GM12878 (cell line): ENCODE data around the gene IFITM5. TPM values are rescaled to one million over a fixed set of nuclear protein-coding genes. Genes with fewer than 3 reads are reported as not detected.
A peak's percentile ranks its signal among the peaks of the same experiment; 100 is the strongest.

ENCODE experiments used
- ATAC-seq: fragments of 200-7000 bp; cut with Tn5 transposase; 3 replicates; pipeline ENCODE4 v1.9.1; 2020; ENCODE audit warnings: mild to moderate bottlenecking, moderate library complexity
- BruUV-seq: library from RNA; stranded (reverse); fragments of 400-500 nt; replicated peaks from 2 replicates; lab custom pipeline; 2021; lab: Mats Ljungman, UMichigan
- CTCF ChIA-PET: fragments of 300-600 bp; sonication (Branson Sonifier 250); formaldehyde crosslinking; extraction: SDS; loops from one replicate; lab custom pipeline; 2021; ENCODE audit warnings: inconsistent platforms; lab: Yijun Ruan, JAX
- POLR2A ChIA-PET: fragments of 350-600 bp; formaldehyde crosslinking; extraction: SDS; loops from one replicate; lab custom pipeline; 2021; ENCODE audit warnings: inconsistent platforms; lab: Charles Lee
- RAD21 ChIA-PET: fragments of 300-600 bp; sonication (Branson Sonifier 250); formaldehyde crosslinking; loops from one replicate; lab custom pipeline; 2023; ENCODE audit warnings: antibody characterized with exemption; ENCODE audit not compliant: unreplicated experiment; lab: Charles Lee
- SMC1A ChIA-PET: fragments of 300-600 bp; sonication (Branson Sonifier 250); formaldehyde crosslinking; loops from one replicate; lab custom pipeline; 2023; ENCODE audit not compliant: unreplicated experiment, uncharacterized antibody; lab: Charles Lee
- DNase-seq: peaks from one replicate; pipeline ENCODE4 v3.0.0-alpha.2; 2011; ENCODE audit warnings: low read depth, low spot score
- FAIRE-seq: peaks from 3 replicates; lab custom pipeline; 2011; peaks lifted over from hg19 to GRCh38; lab: Jason Lieb, UNC
- H2AFZ ChIP-seq: 2 replicates; pipeline ENCODE4 v1.6.0; 2011; ENCODE audit warnings: low read depth, low read length, control low read depth; ENCODE audit not compliant: control insufficient read depth
- H3K27ac ChIP-seq: 2 replicates; pipeline ENCODE4 v1.5.1; 2011; ENCODE audit warnings: control low read depth; ENCODE audit not compliant: control insufficient read depth, insufficient read depth
- H3K27me3 ChIP-seq, 2 experiments: replicated peaks in 1 of 2; 2 replicates each; pipeline versions ENCODE4 v1.6.0 to v1.6.1; 2011; ENCODE audit warnings: low read length in 1 of 2; ENCODE audit not compliant: control insufficient read depth in 2 of 2, insufficient read depth in 2 of 2
- H3K36me3 ChIP-seq, 2 experiments: 2 replicates each; pipeline ENCODE4 v1.5.1; 2011; ENCODE audit warnings: low read length in 1 of 2; ENCODE audit not compliant: control insufficient read depth in 2 of 2, insufficient read depth in 2 of 2
- H3K4me1 ChIP-seq: 2 replicates; pipeline ENCODE4 v1.6.1; 2011; ENCODE audit warnings: mild to moderate bottlenecking, low read length, moderate library complexity, mixed read lengths; ENCODE audit not compliant: control insufficient read depth, insufficient read depth
- H3K4me2 ChIP-seq: 2 replicates; pipeline ENCODE4 v1.6.0; 2011; ENCODE audit warnings: control low read depth; ENCODE audit not compliant: control insufficient read depth, insufficient read depth
- H3K4me3 ChIP-seq: fragments of 200-600 bp; sonication (generic); 2 replicates; pipeline ENCODE4 v1.5.1; 2016
- H3K79me2 ChIP-seq: 2 replicates; pipeline ENCODE4 v1.6.0; 2011; ENCODE audit warnings: low read length; ENCODE audit not compliant: control insufficient read depth, insufficient read depth
- H3K9ac ChIP-seq: 2 replicates; pipeline ENCODE4 v1.8.0; 2011; ENCODE audit warnings: low read length, control low read depth, mixed read lengths; ENCODE audit not compliant: control insufficient read depth, insufficient read depth
- H3K9me3 ChIP-seq: replicated peaks from 3 replicates; pipeline ENCODE4 v1.5.1; 2011; ENCODE audit warnings: mild to moderate bottlenecking, low read length; ENCODE audit not compliant: control insufficient read depth, insufficient read depth
- H4K20me1 ChIP-seq: 2 replicates; pipeline ENCODE4 v1.6.0; 2011; ENCODE audit not compliant: control insufficient read depth, insufficient read depth
- CBX3 ChIP-seq: fragments of 200-600 bp; sonication (generic); IDR thresholded peaks from 2 replicates; pipeline ENCODE4 v1.6.1; 2016; ENCODE audit warnings: low read depth, borderline replicate concordance
- HDAC6 ChIP-seq: fragments of 200-600 bp; sonication (generic); IDR thresholded peaks from one replicate; pipeline ENCODE4 v1.8.0; 2017; ENCODE audit warnings: antibody characterized with exemption; ENCODE audit not compliant: unreplicated experiment
- MAX ChIP-seq: IDR thresholded peaks from 2 replicates; pipeline ENCODE4 v1.6.1; 2012; ENCODE audit warnings: low read depth, low read length, improper control_type of control experiment
- MLLT1 ChIP-seq: fragments of 450-650 bp; IDR thresholded peaks from 2 replicates; pipeline ENCODE4 v1.6.1; 2016; ENCODE audit warnings: mild to moderate bottlenecking
- MYB ChIP-seq: fragments of 150-350 bp; IDR thresholded peaks from 2 replicates; pipeline ENCODE4 v1.6.1; 2014; ENCODE audit warnings: mild to moderate bottlenecking, low read depth, low read length, borderline replicate concordance
- YBX1 ChIP-seq: fragments of 450-650 bp; IDR thresholded peaks from 2 replicates; pipeline ENCODE4 v1.6.1; 2016; ENCODE audit warnings: antibody characterized with exemption
- ZNF622 ChIP-seq: fragments of 450-650 bp; IDR thresholded peaks from 2 replicates; pipeline ENCODE4 v1.6.1; 2017; ENCODE audit warnings: mild to moderate bottlenecking, inconsistent platforms
- WGBS: methylation state at CpG from one replicate; pipeline ENCODE4 v1.1.6; 2016; ENCODE audit warnings: low lambda C conversion rate; ENCODE audit not compliant: insufficient replicate concordance, insufficient coverage; ENCODE audit errors: missing lambda C conversion rate; 5-methylcytosine and 5-hydroxymethylcytosine counted together
- in situ Hi-C: fragments of 300-500 bp; cut with MboI; formaldehyde crosslinking; loops from 9 replicates; pipeline ENCODE4 v1.14.3; 2018; ENCODE audit warnings: mixed read lengths
- intact Hi-C: fragments of 100-400 bp; cut with micrococcal nuclease; formaldehyde crosslinking; loops from one replicate; pipeline ENCODE4 v1.14.2; 2022; ENCODE audit not compliant: unreplicated experiment
- polyA plus RNA-seq, 11 experiments: library from polyadenylated mRNA; depleted of rRNA in 4 of 11; unstranded in 6 of 11; stranded (reverse) in 5 of 11; fragments of >200 nt; fragmentation: Nextera tagmentation in 4 of 11; fragmentation: Illumina TruSeq in 1 of 11; extraction: Ambion mirVana in 4 of 11; extraction: Trizol in 1 of 11; gene quantifications; 1 replicate in 1 of 11; 2 replicates in 10 of 11; pipeline versions ENCODE4 v1.2.1 to v1.2.3, GENCODE V29; 2011 to 2016; ENCODE audit warnings: inconsistent platforms in 2 of 11, missing spikeins in 2 of 11, low read depth in 1 of 11
- total RNA-seq, 4 experiments: library from RNA; depleted of rRNA in 3 of 4; stranded (reverse); fragments of >200 nt in 3 of 4; fragmentation: Illumina TruSeq in 1 of 4; extraction: Trizol in 1 of 4; gene quantifications; 2 replicates each; pipeline versions ENCODE4 v1.2.1 to v1.2.3, GENCODE V29; 2013 to 2021

IFITM5 gene
- total and polyA plus RNA-seq, 10 of the 15 experiments (the other 5 are each of a cell fraction or from before 2014, with no cell fraction given): not detected

- H3K79me2 ChIP-seq: no peaks in the 10 kb centered on the region
- FAIRE-seq (no peak), DNase-seq (no peak), ATAC-seq (no peak)
- H3K36me3 ChIP-seq: no peaks in the 10 kb centered on the region
- CTCF ChIA-PET: no interaction called here
- no peaks in the 10 kb centered on the region for H4K20me1 ChIP-seq
- H2AFZ ChIP-seq: peak overlapping the region; percentile 6; the same call in 1 of the 2 replicates
- POLR2A ChIA-PET: no interaction called here
- no peak overlapping the region for H3K9ac ChIP-seq
- peaks cover 10% of the 10 kb centered on the region for H3K4me1 ChIP-seq
- WGBS: 43% methylated on average over 14 of the region's 15 CpGs
- intact Hi-C loops (no loop called here), in situ Hi-C loops (no loop called here)
- no TSS peak for BruUV-seq
- SMC1A ChIA-PET: interaction anchor here (1.0 kb wide), 1 partner anchor 13 kb away, joined by 3 read pairs; no protein-coding TSS in a partner anchor
- H3K4me2 ChIP-seq: no peak overlapping the region
- H3K4me3 ChIP-seq: no peak overlapping the region
- no peak overlapping the region for H3K27ac ChIP-seq
- TF ChIP-seq YBX1 (no peak), MAX (no peak), CBX3 (no peak), MLLT1 (no peak), MYB (no peak), HDAC6 (no peak), ZNF622 (no peak)
- H3K27me3 ChIP-seq: no peaks in the 10 kb centered on the region
- RAD21 ChIA-PET: no interaction called here
- peaks cover 5% of the 10 kb centered on the region; the same call in 2 of the 3 replicates for H3K9me3 ChIP-seq
These were observed 36.7 kb upstream of the IFITM5 start for GRCh38 chr11:335779-336658.
